ENCODE results near the gene PLAGL2. TPM values are rescaled to one million over a fixed set of nuclear protein-coding genes. Genes with fewer than 3 reads are reported as not detected.
"Not testable (repeated sequence)": the region's sequence is repeated elsewhere in the genome, so short reads cannot be mapped to it uniquely, and the experiment has no call there.

Gene PLAGL2
- total RNA-seq, 4 donors from 2014 or later, result 4.2 to 7.2 (median 6.3) TPM

GRCh38 chr20:32248043-32248442 is 40.5 kb upstream of the PLAGL2 start:
- TF ChIP-seq POLR2A (IDR thresholded peaks at IDR 0.05) (no peak), CTCF (IDR thresholded peaks at IDR 0.05) (no peak), EP300 (IDR thresholded peaks at IDR 0.05) (no peak)
- 58 to 63% methylated on average over 5 of the region's 5 CpGs for WGBS, 2 donors

GRCh38 chr20:32246208-32246607 is 38.7 kb upstream of the PLAGL2 start:
- H3K4me3 ChIP-seq; H3K36me3 ChIP-seq; H3K27ac ChIP-seq; H3K9me3 ChIP-seq; DNase-seq (ENCODE audit: low spot score in 2 of 2); H3K27me3 ChIP-seq; H3K4me1 ChIP-seq: not testable (repeated sequence)
- 90 to 94% methylated on average over 5 of the region's 5 CpGs for WGBS, 2 donors

More at GRCh38 chr20:32248043-32248442, 40.5 kb upstream of the PLAGL2 start:
- H3K4me3 ChIP-seq, result no peak overlapping the region
- H3K9me3 ChIP-seq, result no peaks in the 10 kb centered on the region
- H3K27ac ChIP-seq, result no peak overlapping the region
- no peaks in the 10 kb centered on the region for H3K27me3 ChIP-seq
- no peaks in the 10 kb centered on the region for H3K4me1 ChIP-seq
- no peaks in the 10 kb centered on the region for H3K36me3 ChIP-seq
- DNase-seq (ENCODE audit: low spot score in 2 of 2), result no peak

- Histone ChIP-seq H3K36me3 (no peaks in the 10 kb centered on the region), H3K4me3 (no peak overlapping the region), H3K9me3 (no peaks in the 10 kb centered on the region), H3K27ac (no peak overlapping the region), H3K4me1 (no peaks in the 10 kb centered on the region), H3K27me3 (no peaks in the 10 kb centered on the region)
- 90 to 92% methylated on average over 4 of the region's 4 CpGs for WGBS, 2 donors
- TF ChIP-seq CTCF (IDR thresholded peaks at IDR 0.05) (no peak), POLR2A (IDR thresholded peaks at IDR 0.05) (no peak), EP300 (IDR thresholded peaks at IDR 0.05) (no peak)
- no peak for DNase-seq (ENCODE audit: low spot score in 2 of 2)
Observed at GRCh38 chr20:32244959-32245358, 37.4 kb upstream of the PLAGL2 start.

- no peaks in the 10 kb centered on the region for H3K4me1 ChIP-seq
- no peak overlapping the region for H3K27ac ChIP-seq
- H3K27me3 ChIP-seq, result no peaks in the 10 kb centered on the region
- H3K36me3 ChIP-seq, result no peaks in the 10 kb centered on the region
- no peak for TF ChIP-seq EP300 (IDR thresholded peaks at IDR 0.05)
- no peak for TF ChIP-seq POLR2A (IDR thresholded peaks at IDR 0.05)
- no peak for TF ChIP-seq CTCF (IDR thresholded peaks at IDR 0.05)
- 66 to 67% methylated on average over 6 of the region's 6 CpGs for WGBS, 2 donors
- no peak for DNase-seq (ENCODE audit: low spot score in 2 of 2)
- no peak overlapping the region for H3K4me3 ChIP-seq
- H3K9me3 ChIP-seq, result no peaks in the 10 kb centered on the region
Observed at GRCh38 chr20:32244150-32244823, 36.7 kb upstream of the PLAGL2 start.

GRCh38 chr20:32241807-32242206 is 34.3 kb upstream of the PLAGL2 start:
- H3K4me3 ChIP-seq, result no peak overlapping the region
- no peaks in the 10 kb centered on the region for H3K9me3 ChIP-seq
- peaks cover 0 to 6% (median 0%) of the 10 kb centered on the region in 3 donors for H3K36me3 ChIP-seq
- DNase-seq (ENCODE audit: low spot score in 2 of 2), result no peak
- H3K27me3 ChIP-seq, result no peaks in the 10 kb centered on the region
- no peaks in the 10 kb centered on the region for H3K4me1 ChIP-seq
- no peak overlapping the region for H3K27ac ChIP-seq
- WGBS, 2 donors, result 82 to 94% methylated on average over 4 of the region's 4 CpGs
- no peak for TF ChIP-seq POLR2A (IDR thresholded peaks at IDR 0.05)

GRCh38 chr20:32240205-32240604 is 32.7 kb upstream of the PLAGL2 start:
- Histone ChIP-seq H3K36me3 (peaks cover 0 to 22% (median 4%) of the 10 kb centered on the region in 3 donors), H3K27ac (no peak overlapping the region), H3K4me3 (no peak overlapping the region), H3K4me1 (no peaks in the 10 kb centered on the region), H3K27me3 (no peaks in the 10 kb centered on the region), H3K9me3 (no peaks in the 10 kb centered on the region)
- 5 to 8% methylated on average over 1 of the region's 1 CpG for WGBS, 2 donors
- TF ChIP-seq POLR2A (IDR thresholded peaks at IDR 0.05), result no peak
- no peak for TF ChIP-seq CTCF (IDR thresholded peaks at IDR 0.05)
- TF ChIP-seq EP300 (IDR thresholded peaks at IDR 0.05), result no peak
- no peak for DNase-seq (ENCODE audit: low spot score in 2 of 2)

Data from tibial nerve (tissue), 4 donors.